PC-3 (cell line): ENCODE measurements around the gene NUP160.

Source experiments
- EZH2 ChIP-seq: fragments of 300-600 bp; sonication (generic); IDR thresholded peaks from one replicate; pipeline ENCODE4 v1.6.1; 2017; ENCODE audit warnings: antibody characterized with exemption, mild to moderate bottlenecking, low read length; ENCODE audit not compliant: unreplicated experiment
- EZH2phosphoT487 ChIP-seq: fragments of 300-600 bp; sonication (generic); IDR thresholded peaks from 2 replicates; pipeline ENCODE4 v1.6.1; 2018; ENCODE audit warnings: mild to moderate bottlenecking, antibody characterized with exemption, low read length, borderline replicate concordance
- TF ChIP-seq, protein P1 (sequence below): fragments of 300-600 bp; sonication (generic); conservative IDR thresholded peaks from 2 replicates; pipeline ENCODE4 v1.5.1; 2017; ENCODE audit warnings: antibody characterized with exemption, low read depth, mild to moderate bottlenecking, low read length

DNA sequence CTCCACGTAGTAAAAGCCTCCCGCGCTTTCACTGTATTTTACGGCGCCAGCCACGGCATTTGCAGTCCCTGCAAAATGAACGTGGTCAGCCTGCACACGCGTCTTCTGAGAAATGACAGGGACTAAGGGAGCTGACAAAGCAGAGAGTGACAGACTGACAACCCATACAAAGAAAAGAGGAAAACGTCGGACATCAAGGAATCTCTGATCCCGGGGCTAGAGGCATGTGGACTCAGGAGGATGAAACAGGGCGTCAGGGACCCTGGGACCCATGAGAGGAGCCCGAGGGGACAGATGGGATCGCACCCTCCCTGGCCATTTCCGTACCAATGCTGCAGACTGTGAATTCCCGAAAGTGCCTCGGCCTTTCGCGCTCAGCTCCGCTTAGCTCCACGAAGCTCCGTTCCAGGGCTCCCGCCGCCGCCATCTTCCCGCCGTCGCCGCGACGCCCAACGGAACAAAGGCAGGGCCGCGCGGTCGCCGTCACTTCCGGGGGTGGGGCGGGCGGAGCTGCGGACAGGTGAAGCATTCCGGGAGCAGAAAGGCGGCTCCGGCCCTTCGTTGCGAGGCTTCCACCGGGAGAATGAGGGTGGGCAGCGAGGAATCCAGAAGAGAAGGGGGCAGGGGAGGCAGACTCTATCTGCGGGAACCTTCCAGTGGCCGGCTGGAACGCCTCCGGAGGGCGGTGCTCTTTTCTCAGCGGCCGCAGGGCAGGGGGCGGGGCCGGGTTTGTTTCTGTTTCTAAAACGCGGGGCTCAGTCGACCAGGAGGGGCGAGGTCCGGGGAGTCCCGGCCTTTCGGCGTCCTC, at the start of gene NUP160:
- TF ChIP-seq, protein P1, sequence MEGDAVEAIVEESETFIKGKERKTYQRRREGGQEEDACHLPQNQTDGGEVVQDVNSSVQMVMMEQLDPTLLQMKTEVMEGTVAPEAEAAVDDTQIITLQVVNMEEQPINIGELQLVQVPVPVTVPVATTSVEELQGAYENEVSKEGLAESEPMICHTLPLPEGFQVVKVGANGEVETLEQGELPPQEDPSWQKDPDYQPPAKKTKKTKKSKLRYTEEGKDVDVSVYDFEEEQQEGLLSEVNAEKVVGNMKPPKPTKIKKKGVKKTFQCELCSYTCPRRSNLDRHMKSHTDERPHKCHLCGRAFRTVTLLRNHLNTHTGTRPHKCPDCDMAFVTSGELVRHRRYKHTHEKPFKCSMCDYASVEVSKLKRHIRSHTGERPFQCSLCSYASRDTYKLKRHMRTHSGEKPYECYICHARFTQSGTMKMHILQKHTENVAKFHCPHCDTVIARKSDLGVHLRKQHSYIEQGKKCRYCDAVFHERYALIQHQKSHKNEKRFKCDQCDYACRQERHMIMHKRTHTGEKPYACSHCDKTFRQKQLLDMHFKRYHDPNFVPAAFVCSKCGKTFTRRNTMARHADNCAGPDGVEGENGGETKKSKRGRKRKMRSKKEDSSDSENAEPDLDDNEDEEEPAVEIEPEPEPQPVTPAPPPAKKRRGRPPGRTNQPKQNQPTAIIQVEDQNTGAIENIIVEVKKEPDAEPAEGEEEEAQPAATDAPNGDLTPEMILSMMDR, result no peak
- no peak for TF ChIP-seq EZH2
- no peak for TF ChIP-seq EZH2phosphoT487
